Aorta (tissue), 5 donors: ENCODE measurements around the gene MACROD1. TPM values are rescaled to one million over a fixed set of nuclear protein-coding genes. Genes with fewer than 3 reads are reported as not detected.

Experiments used
- ATAC-seq: fragments of 200-7000 bp; cut with Tn5 transposase; one replicate; pipeline ENCODE4 v1.9.1; 2022; ENCODE audit warnings: moderate library complexity; ENCODE audit not compliant: low FRiP score
- DNase-seq, 2 donors: peaks; one replicate each; pipeline ENCODE4 v3.0.0-alpha.2; 2020
- H3K27ac ChIP-seq, 2 donors: one replicate each; pipeline ENCODE4 v1.5.1; 2013; ENCODE audit warnings: low read length in 2 of 2, mild to moderate bottlenecking in 2 of 2, moderate library complexity in 2 of 2, control low read depth in 1 of 2, inconsistent platforms in 1 of 2, low read depth in 1 of 2
- H3K27me3 ChIP-seq, 2 donors: one replicate each; pipeline ENCODE4 v1.6.1; 2013; ENCODE audit warnings: control low read depth in 1 of 2, low read length in 1 of 2, mild to moderate bottlenecking in 1 of 2, moderate library complexity in 1 of 2; ENCODE audit not compliant: insufficient read depth in 2 of 2, control insufficient read depth in 1 of 2
- H3K36me3 ChIP-seq, 2 donors: one replicate each; pipeline ENCODE4 v1.6.1; 2013; ENCODE audit warnings: control low read depth in 1 of 2, low read length in 1 of 2, mild to moderate bottlenecking in 1 of 2; ENCODE audit not compliant: insufficient read depth in 2 of 2, control insufficient read depth in 1 of 2
- H3K4me1 ChIP-seq, 2 donors: one replicate each; pipeline ENCODE4 v1.6.1; 2013; ENCODE audit warnings: low read length in 2 of 2, control low read depth in 1 of 2, mild to moderate bottlenecking in 1 of 2, moderate library complexity in 1 of 2; ENCODE audit not compliant: insufficient read depth in 2 of 2, control insufficient read depth in 1 of 2
- H3K4me3 ChIP-seq, 2 donors: one replicate each; pipeline ENCODE4 v1.5.1; 2013; ENCODE audit warnings: low read length in 2 of 2, control low read depth in 1 of 2, mild to moderate bottlenecking in 1 of 2
- H3K9me3 ChIP-seq: one replicate; pipeline ENCODE4 v1.6.1; 2013; ENCODE audit warnings: mild to moderate bottlenecking, low read length; ENCODE audit not compliant: control insufficient read depth
- WGBS, 2 donors: extraction: QIAGEN DNeasy Blood & Tissue Kit; methylation state at CpG; one replicate each; pipeline ENCODE4 v1.1.7; 2013; 5-methylcytosine and 5-hydroxymethylcytosine counted together
- intact Hi-C, 2 donors: fragments of 100-400 bp; cut with DNase I; formaldehyde crosslinking; loops; one replicate each; pipeline versions ENCODE4 v1.14.2 to v1.15.0; 2022
- polyA plus RNA-seq, 2 donors: library from polyadenylated mRNA; stranded (reverse); fragments of 200-250 nt; gene quantifications; one replicate each; pipeline ENCODE4 v1.2.3, GENCODE V29; 2013
- total RNA-seq, 2 donors: library from RNA; stranded (reverse); fragmentation: NEBNext Ultra II Directional; extraction: Animal tissue kit (Norgen Biotek cat#: 25700); gene quantifications; one replicate each; pipeline ENCODE4 v1.2.1, GENCODE V29; 2021
- donor health status: healthy with polysubstance abuse.
- donor health status: Bipolar disorder and iron deficiency.
- donor health status: DM: no; HTN: no; CAD: no.
- donor health status: DM: no; HTN: no; CAD: no.
- donor health status: DM: yes; HTN: yes; CAD: no.

The MACROD1 gene
- total and polyA plus RNA-seq, 4 donors = 12.7 to 125 (median 65.2) TPM

DNA sequence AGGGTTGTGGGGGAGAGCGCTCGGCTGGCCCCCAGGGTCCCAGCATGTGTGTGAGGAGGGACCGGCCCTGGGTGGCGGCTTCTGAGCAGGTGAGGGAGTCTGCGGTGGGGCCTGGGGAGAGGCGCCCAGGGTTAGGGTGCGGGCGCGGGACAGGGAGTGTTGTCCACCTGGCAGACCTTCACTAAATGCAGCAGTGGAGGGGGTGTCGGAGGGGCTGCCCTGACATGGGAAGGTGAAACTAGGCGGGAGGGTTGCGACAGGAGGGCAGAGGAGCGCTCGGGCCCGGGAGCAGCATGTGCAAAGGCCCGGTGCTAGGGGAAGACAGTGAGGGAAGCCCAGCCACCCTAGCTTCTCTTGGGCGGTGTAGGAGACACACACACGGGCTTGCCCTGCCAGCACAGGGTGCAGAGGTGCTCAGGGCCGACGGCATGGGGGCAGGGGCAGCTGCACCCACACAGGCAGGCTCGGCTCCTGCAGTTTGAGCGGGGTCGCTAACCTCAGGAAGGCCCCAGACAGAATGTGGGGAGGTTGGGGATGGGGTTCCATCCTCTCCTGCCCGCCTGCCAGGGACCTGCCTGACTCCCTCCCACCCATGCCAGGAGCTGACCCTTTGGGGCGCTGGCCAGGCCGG lies 157.5 kb downstream of the MACROD1 start:
- Histone ChIP-seq H3K4me3 (no peak overlapping the region), H3K36me3 (no peaks in the 10 kb centered on the region), H3K4me1 (no peaks in the 10 kb centered on the region), H3K27me3 (no peaks in the 10 kb centered on the region), H3K27ac (no peak overlapping the region), H3K9me3 (no peaks in the 10 kb centered on the region)
- no peak for ATAC-seq
- intact Hi-C loops = no loop called here
- whole genome bisulfite sequencing, 2 donors = 94% methylated on average over 23 to 26 of the region's 26 CpGs
- no peak for DNase-seq

- intact Hi-C loops = no loop called here
- Histone ChIP-seq H3K27me3 (no peaks in the 10 kb centered on the region), H3K9me3 (no peaks in the 10 kb centered on the region), H3K27ac (no peak overlapping the region), H3K4me1 (no peaks in the 10 kb centered on the region), H3K36me3 (no peaks in the 10 kb centered on the region), H3K4me3 (peak overlapping the region; percentile 0 to 1)
- ATAC-seq (peak; percentile 86), DNase-seq (peak; percentile 89 to 93)
- 3% methylated on average over 40 of the region's 40 CpGs for WGBS, 2 donors
Measured at GRCh38 chr11:64007629-64008282, 158.2 kb downstream of the MACROD1 start.

GRCh38 chr11:64007160-64007628 lies 158.7 kb downstream of the MACROD1 start:
- no peaks in the 10 kb centered on the region for H3K36me3 ChIP-seq
- peak overlapping the region in 1 of 2 donors; percentile 0 for H3K4me3 ChIP-seq
- H3K4me1 ChIP-seq = no peaks in the 10 kb centered on the region
- ATAC-seq = peak; percentile 39
- H3K9me3 ChIP-seq = no peaks in the 10 kb centered on the region
- intact Hi-C loops = no loop called here
- H3K27ac ChIP-seq = no peak overlapping the region
- 0 to 1% methylated on average over 27 of the region's 27 CpGs for WGBS, 2 donors
- no peaks in the 10 kb centered on the region for H3K27me3 ChIP-seq
- peak in 1 of 2 donors; percentile 73 for DNase-seq

- H3K27ac ChIP-seq = no peak overlapping the region
- DNase-seq = no peak
- intact Hi-C loops = no loop called here
- no peaks in the 10 kb centered on the region for H3K4me1 ChIP-seq
- no peak overlapping the region for H3K4me3 ChIP-seq
- ATAC-seq = no peak
- no peaks in the 10 kb centered on the region for H3K9me3 ChIP-seq
- no peaks in the 10 kb centered on the region for H3K27me3 ChIP-seq
- H3K36me3 ChIP-seq = no peaks in the 10 kb centered on the region
- WGBS, 2 donors = 47 to 52% methylated on average over 12 of the region's 12 CpGs
Measured at GRCh38 chr11:64006398-64006797, 159.5 kb downstream of the MACROD1 start.

GRCh38 chr11:64005691-64006090 lies 160.2 kb downstream of the MACROD1 start:
- H3K27ac ChIP-seq = no peak overlapping the region
- no peaks in the 10 kb centered on the region for H3K4me1 ChIP-seq
- no peaks in the 10 kb centered on the region for H3K9me3 ChIP-seq
- no peaks in the 10 kb centered on the region for H3K36me3 ChIP-seq
- ATAC-seq (no peak), DNase-seq (no peak)
- WGBS, 2 donors = 88 to 91% methylated on average over 4 of the region's 4 CpGs
- H3K27me3 ChIP-seq = no peaks in the 10 kb centered on the region
- intact Hi-C loops = no loop called here
- no peak overlapping the region for H3K4me3 ChIP-seq

DNA sequence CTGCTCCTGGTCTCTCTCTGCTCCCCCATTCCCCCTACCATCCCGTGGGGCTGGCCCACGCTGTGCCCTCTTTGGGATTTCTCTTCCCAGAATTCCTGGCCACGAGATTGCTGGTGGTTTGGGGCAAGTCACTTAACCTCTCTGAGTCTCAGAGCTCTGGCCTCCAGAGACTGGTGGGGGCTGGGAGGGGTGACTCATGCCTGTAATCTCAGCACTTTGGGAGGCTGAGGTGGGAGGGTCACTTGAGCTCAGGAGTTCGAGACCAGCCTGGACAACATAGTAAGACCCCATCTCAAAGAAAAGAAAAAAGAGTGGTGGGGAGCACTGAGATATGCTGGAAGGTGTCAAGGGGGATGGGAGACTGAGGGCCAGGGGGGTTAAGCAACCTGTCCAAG lies 161.3 kb downstream of the MACROD1 start:
- Histone ChIP-seq H3K4me3 (no peak overlapping the region), H3K36me3 (no peaks in the 10 kb centered on the region), H3K27ac (no peak overlapping the region), H3K9me3 (no peaks in the 10 kb centered on the region), H3K4me1 (no peaks in the 10 kb centered on the region), H3K27me3 (no peaks in the 10 kb centered on the region)
- WGBS, 2 donors = 84 to 86% methylated on average over 4 of the region's 4 CpGs
- intact Hi-C loops = no loop called here
- ATAC-seq (no peak), DNase-seq (no peak)

DNA sequence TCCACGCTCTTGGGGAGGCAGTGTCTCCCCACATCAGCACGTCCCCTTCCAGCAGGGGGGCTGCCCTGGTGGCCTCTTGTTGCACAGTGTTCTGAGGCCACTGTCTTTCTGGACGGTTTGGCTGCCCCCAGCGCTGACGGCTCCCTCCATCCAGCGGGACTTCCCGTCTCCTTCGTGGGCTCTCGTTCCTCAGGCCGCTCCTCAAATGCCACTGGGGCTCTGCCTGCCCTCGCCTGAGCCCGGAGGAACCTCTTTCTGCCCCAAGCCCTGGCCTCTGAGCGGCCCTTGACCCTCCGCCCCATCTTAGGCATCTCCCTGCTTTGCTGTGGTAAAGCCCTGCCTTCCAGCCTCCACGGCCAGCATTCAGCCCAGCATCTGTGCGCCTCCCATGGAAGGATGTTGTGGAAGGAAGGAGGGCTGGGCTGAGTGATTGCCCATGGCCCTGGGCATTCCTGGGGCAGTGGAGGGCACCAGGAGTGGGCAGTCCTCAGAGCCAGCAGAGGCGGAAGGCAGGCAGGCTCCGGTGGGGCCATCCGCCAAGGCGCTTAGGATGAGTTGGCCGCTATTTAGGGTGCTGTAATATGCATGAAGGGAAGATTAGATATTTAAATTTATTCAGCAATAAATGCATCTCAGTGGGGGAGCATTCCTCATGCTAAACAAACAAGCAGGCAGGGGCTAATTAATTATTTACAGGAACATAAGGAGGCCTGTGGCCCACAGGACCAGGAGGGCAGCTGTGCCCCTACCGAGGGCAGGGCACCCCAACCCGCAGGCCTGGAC lies 161.9 kb downstream of the MACROD1 start:
- no peaks in the 10 kb centered on the region for H3K4me1 ChIP-seq
- no peak for ATAC-seq

GRCh38 chr11:64001484-64002420 lies 164.2 kb downstream of the MACROD1 start:
- Histone ChIP-seq H3K4me1 (no peaks in the 10 kb centered on the region), H3K36me3 (no peaks in the 10 kb centered on the region), H3K27ac (no peak overlapping the region), H3K4me3 (no peak overlapping the region), H3K27me3 (no peaks in the 10 kb centered on the region), H3K9me3 (no peaks in the 10 kb centered on the region)
- intact Hi-C loops = loop anchor here (2.0 kb wide), 1 partner anchor 147 kb away; no protein-coding TSS in a partner anchor
- ATAC-seq (no peak), DNase-seq (no peak)
- 67 to 71% methylated on average over 23 of the region's 23 CpGs for WGBS, 2 donors

More for the DNA sequence above, 161.9 kb downstream of the MACROD1 start:
- Histone ChIP-seq H3K4me3 (no peak overlapping the region), H3K9me3 (no peaks in the 10 kb centered on the region), H3K27ac (no peak overlapping the region), H3K36me3 (no peaks in the 10 kb centered on the region), H3K27me3 (no peaks in the 10 kb centered on the region)
- intact Hi-C loops = no loop called here
- 85 to 87% methylated on average over 23 of the region's 23 CpGs for WGBS, 2 donors
- DNase-seq = no peak
